CD14-positive monocyte (primary cell): Measurements from ENCODE around the gene INPP4A. TPM values are rescaled to one million over a fixed set of nuclear protein-coding genes. Genes with fewer than 3 reads are reported as not detected.

ENCODE experiments used
- DNase-seq, 3 donors: peaks; one replicate each; pipeline ENCODE4 v3.0.0-alpha.2; 2011 to 2022
- H2AFZ ChIP-seq: 2 replicates; pipeline ENCODE4 v1.6.0; 2012; ENCODE audit warnings: mild to moderate bottlenecking, low read depth, low read length, inconsistent platforms; ENCODE audit not compliant: insufficient read depth, poor library complexity, severe bottlenecking
- H3K27ac ChIP-seq, 2 donors: 1 replicate in 1 of 2; 2 replicates in 1 of 2; pipeline ENCODE4 v1.5.1; 2012 to 2013; ENCODE audit warnings: low read length in 2 of 2, control low read depth in 1 of 2, inconsistent platforms in 1 of 2, low read depth in 1 of 2, mild to moderate bottlenecking in 1 of 2
- H3K27me3 ChIP-seq, 2 donors: one replicate each; pipeline versions ENCODE4 v1.6.0 to v1.6.1; 2011 to 2013; ENCODE audit warnings: low read length in 2 of 2; ENCODE audit not compliant: control insufficient read depth in 2 of 2, insufficient read depth in 2 of 2
- H3K36me3 ChIP-seq, 2 donors: replicated peaks in 1 of 2; 1 replicate in 1 of 2; 2 replicates in 1 of 2; pipeline versions ENCODE4 v1.5.1 to v1.6.1; 2012 to 2013; ENCODE audit warnings: low read length in 2 of 2, control low read depth in 1 of 2, inconsistent platforms in 1 of 2, mild to moderate bottlenecking in 1 of 2; ENCODE audit not compliant: insufficient read depth in 2 of 2, control insufficient read depth in 1 of 2
- H3K4me1 ChIP-seq, 2 donors: 1 replicate in 1 of 2; 2 replicates in 1 of 2; pipeline versions ENCODE4 v1.5.1 to v1.6.1; 2012 to 2013; ENCODE audit warnings: low read length in 2 of 2, control low read depth in 1 of 2, inconsistent platforms in 1 of 2, mild to moderate bottlenecking in 1 of 2, moderate library complexity in 1 of 2; ENCODE audit not compliant: insufficient read depth in 2 of 2, control insufficient read depth in 1 of 2
- H3K4me2 ChIP-seq: replicated peaks from 2 replicates; pipeline ENCODE3; 2012; ENCODE audit warnings: low read length, moderate library complexity, mild to moderate bottlenecking; ENCODE audit not compliant: poor library complexity, severe bottlenecking; ENCODE audit errors: extremely low read depth
- H3K4me3 ChIP-seq, 3 experiments: fragments of 200-600 bp in 1 of 3; sonication (generic) in 1 of 3; replicated peaks in 1 of 3; 1 replicate in 2 of 3; 2 replicates in 1 of 3; pipeline ENCODE4 v1.5.1; 2011 to 2013; ENCODE audit warnings: low read length in 3 of 3, mild to moderate bottlenecking in 3 of 3, control low read depth in 2 of 3, low read depth in 2 of 3, inconsistent platforms in 1 of 3, moderate library complexity in 1 of 3
- H3K79me2 ChIP-seq: 2 replicates; pipeline ENCODE4 v1.6.0; 2012; ENCODE audit warnings: mild to moderate bottlenecking, control low read depth, inconsistent platforms, low read length, moderate library complexity; ENCODE audit not compliant: insufficient read depth
- H3K9ac ChIP-seq: 2 replicates; pipeline ENCODE4 v1.6.0; 2017; ENCODE audit warnings: low read length, mild to moderate bottlenecking; ENCODE audit not compliant: insufficient read depth, poor library complexity, severe bottlenecking
- H3K9me3 ChIP-seq, 2 donors: replicated peaks in 1 of 2; 1 replicate in 1 of 2; 2 replicates in 1 of 2; pipeline versions ENCODE4 v1.5.1 to v1.6.1; 2012 to 2013; ENCODE audit warnings: low read length in 2 of 2, control low read depth in 1 of 2; ENCODE audit not compliant: control insufficient read depth in 1 of 2, insufficient read depth in 1 of 2
- H4K20me1 ChIP-seq: 2 replicates; pipeline ENCODE4 v1.6.0; 2012; ENCODE audit warnings: mild to moderate bottlenecking, low read length, control low read depth, moderate library complexity; ENCODE audit not compliant: insufficient read depth
- H3K27ac Mint-ChIP-seq, 7 donors: one replicate each; pipeline ENCODE4 v1.8.0; 2020; ENCODE audit warnings: mild to moderate bottlenecking in 7 of 7, mixed read lengths in 7 of 7, moderate library complexity in 6 of 7, inconsistent platforms in 2 of 7
- H3K27me3 Mint-ChIP-seq, 3 donors: one replicate each; pipeline ENCODE4 v1.8.0; 2021 to 2022; ENCODE audit warnings: low read depth in 3 of 3, mild to moderate bottlenecking in 3 of 3, mixed read lengths in 3 of 3, moderate library complexity in 3 of 3, inconsistent platforms in 1 of 3
- H3K36me3 Mint-ChIP-seq, 2 donors: one replicate each; pipeline ENCODE4 v1.8.0; 2020; ENCODE audit warnings: mixed read lengths in 2 of 2, inconsistent platforms in 1 of 2, mild to moderate bottlenecking in 1 of 2
- H3K4me1 Mint-ChIP-seq: one replicate; pipeline ENCODE4 v1.8.0; 2020; ENCODE audit warnings: mild to moderate bottlenecking, mixed read lengths
- H3K4me3 Mint-ChIP-seq, 2 donors: one replicate each; pipeline ENCODE4 v1.8.0; 2020; ENCODE audit warnings: mild to moderate bottlenecking in 2 of 2, mixed read lengths in 2 of 2, moderate library complexity in 1 of 2
- H3K9me3 Mint-ChIP-seq, 7 donors: one replicate each; pipeline ENCODE4 v1.8.0; 2020 to 2022; ENCODE audit warnings: mixed read lengths in 7 of 7, mild to moderate bottlenecking in 6 of 7, moderate library complexity in 6 of 7, inconsistent platforms in 2 of 7
- WGBS: methylation state at CpG from one replicate; pipeline ENCODE4 v1.1.5; 2013; ENCODE audit warnings: missing lambda C conversion rate; ENCODE audit not compliant: insufficient coverage; 5-methylcytosine and 5-hydroxymethylcytosine counted together
- intact Hi-C, 2 donors: fragments of 100-400 bp; cut with micrococcal nuclease; formaldehyde crosslinking; loops; one replicate each; pipeline versions ENCODE4 v1.15.0 to v1.15.1; 2023
- polyA plus RNA-seq, 3 donors: library from polyadenylated mRNA; depleted of rRNA in 1 of 3; unstranded in 2 of 3; stranded (reverse) in 1 of 3; fragments of 300-500 nt in 2 of 3; fragments of >200 nt in 1 of 3; fragmentation: Illumina TruSeq in 2 of 3; gene quantifications; 1 replicate in 2 of 3; 2 replicates in 1 of 3; pipeline ENCODE4 v1.2.3, GENCODE V29; 2012 to 2021
- TF ChIP-seq, protein P1 (sequence below): fragments of 200-600 bp; IDR thresholded peaks from one replicate; pipeline ENCODE4 v1.8.0; 2022; ENCODE audit warnings: antibody characterized with exemption, mild to moderate bottlenecking

The INPP4A gene
- polyA plus RNA-seq, 3 donors: 13.7 to 52.4 (median 20.7) TPM

DNA sequence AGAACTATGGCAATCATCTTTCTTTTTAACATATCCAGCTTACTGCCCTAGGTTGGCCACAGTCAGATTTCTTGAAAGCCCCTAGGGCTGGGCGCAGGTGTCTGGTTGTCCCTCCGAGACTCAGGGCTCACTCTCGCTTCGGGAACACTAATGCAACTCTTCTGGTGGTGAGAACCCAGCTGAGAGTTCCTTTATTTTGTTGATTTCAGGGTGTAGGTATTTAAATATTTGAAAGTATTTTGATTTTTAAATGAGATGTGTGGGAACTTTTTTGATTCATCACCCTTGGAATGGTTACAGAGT, 40.7 kb downstream of the INPP4A start:
- peaks cover 67% of the 10 kb centered on the region for H3K4me1 Mint-ChIP-seq
- peaks cover 6 to 10% of the 10 kb centered on the region in 2 donors for H3K36me3 ChIP-seq
- peaks cover 100% of the 10 kb centered on the region for H3K79me2 ChIP-seq
- H2AFZ ChIP-seq: no peak overlapping the region
- H3K27ac Mint-ChIP-seq: no peak overlapping the region
- no peak overlapping the region for H3K4me3 ChIP-seq
- H3K4me3 Mint-ChIP-seq: no peak overlapping the region
- peaks cover 35 to 49% of the 10 kb centered on the region in 2 donors for H3K4me1 ChIP-seq
- no peaks in the 10 kb centered on the region for H3K9me3 ChIP-seq
- intact Hi-C loops: loop anchor here in 1 of 2 donors (5.0 kb wide), 1 partner anchor 38 kb away; no protein-coding TSS in a partner anchor
- H3K9me3 Mint-ChIP-seq: no peaks in the 10 kb centered on the region
- H3K4me2 ChIP-seq: no peak overlapping the region
- H4K20me1 ChIP-seq: peaks cover 96% of the 10 kb centered on the region
- H3K36me3 Mint-ChIP-seq: peaks cover 8 to 13% of the 10 kb centered on the region in 2 donors
- DNase-seq: no peak
- WGBS: 90% methylated on average over 4 of the region's 4 CpGs
- TF ChIP-seq, protein P1, sequence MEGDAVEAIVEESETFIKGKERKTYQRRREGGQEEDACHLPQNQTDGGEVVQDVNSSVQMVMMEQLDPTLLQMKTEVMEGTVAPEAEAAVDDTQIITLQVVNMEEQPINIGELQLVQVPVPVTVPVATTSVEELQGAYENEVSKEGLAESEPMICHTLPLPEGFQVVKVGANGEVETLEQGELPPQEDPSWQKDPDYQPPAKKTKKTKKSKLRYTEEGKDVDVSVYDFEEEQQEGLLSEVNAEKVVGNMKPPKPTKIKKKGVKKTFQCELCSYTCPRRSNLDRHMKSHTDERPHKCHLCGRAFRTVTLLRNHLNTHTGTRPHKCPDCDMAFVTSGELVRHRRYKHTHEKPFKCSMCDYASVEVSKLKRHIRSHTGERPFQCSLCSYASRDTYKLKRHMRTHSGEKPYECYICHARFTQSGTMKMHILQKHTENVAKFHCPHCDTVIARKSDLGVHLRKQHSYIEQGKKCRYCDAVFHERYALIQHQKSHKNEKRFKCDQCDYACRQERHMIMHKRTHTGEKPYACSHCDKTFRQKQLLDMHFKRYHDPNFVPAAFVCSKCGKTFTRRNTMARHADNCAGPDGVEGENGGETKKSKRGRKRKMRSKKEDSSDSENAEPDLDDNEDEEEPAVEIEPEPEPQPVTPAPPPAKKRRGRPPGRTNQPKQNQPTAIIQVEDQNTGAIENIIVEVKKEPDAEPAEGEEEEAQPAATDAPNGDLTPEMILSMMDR: no peak
- H3K9ac ChIP-seq: no peak overlapping the region
- peaks cover 0 to 4% (median 0%) of the 10 kb centered on the region in 3 donors for H3K27me3 Mint-ChIP-seq
- no peak overlapping the region for H3K27ac ChIP-seq
- no peaks in the 10 kb centered on the region for H3K27me3 ChIP-seq

DNA sequence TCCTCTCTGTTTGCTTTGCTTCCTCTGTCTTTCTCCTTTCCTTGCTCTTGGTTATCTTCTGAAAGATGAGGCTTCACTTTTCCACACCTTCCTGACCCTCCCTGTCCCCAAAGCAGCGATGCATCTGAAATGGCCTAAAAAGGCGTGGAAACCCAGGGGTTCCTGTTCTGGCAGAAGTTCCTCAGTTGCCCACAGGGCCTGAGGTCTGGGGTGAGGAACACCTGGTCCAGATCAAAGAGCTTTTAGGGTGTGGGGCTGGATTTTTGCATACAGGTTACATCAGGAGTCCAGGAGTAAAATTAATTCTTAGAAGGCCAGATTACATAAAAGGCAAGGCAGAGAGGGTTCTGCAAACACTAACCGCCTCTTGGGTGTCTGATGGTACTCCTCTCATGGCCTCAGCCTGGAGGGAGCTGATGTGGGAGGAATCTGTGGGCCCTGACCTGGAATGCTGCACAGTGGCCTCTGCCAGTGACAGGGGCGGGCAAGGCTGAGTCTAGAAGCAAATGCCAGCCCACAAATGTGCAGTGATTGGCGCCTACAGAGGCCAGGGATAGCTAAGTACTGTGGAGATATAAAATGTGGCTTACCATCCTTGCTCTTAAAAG, 41.8 kb downstream of the INPP4A start:
- peak overlapping the region in 4 of 7 donors; percentile 47 to 68 (median 62) for H3K27ac Mint-ChIP-seq
- Histone ChIP-seq H3K27me3 (no peaks in the 10 kb centered on the region), H3K9ac (no peak overlapping the region), H3K4me3 (no peak overlapping the region), H3K4me1 (peaks cover 35 to 49% of the 10 kb centered on the region in 2 donors), H2AFZ (no peak overlapping the region), H3K36me3 (peaks cover 12 to 13% of the 10 kb centered on the region in 2 donors), H4K20me1 (peaks cover 96% of the 10 kb centered on the region), H3K9me3 (no peaks in the 10 kb centered on the region), H3K79me2 (peaks cover 100% of the 10 kb centered on the region), H3K27ac (peak overlapping the region in 1 of 2 donors; percentile 29), H3K4me2 (no peak overlapping the region)
- H3K4me1 Mint-ChIP-seq: peaks cover 70% of the 10 kb centered on the region
- H3K4me3 Mint-ChIP-seq: no peak overlapping the region
- H3K27me3 Mint-ChIP-seq: peaks cover 0 to 4% (median 0%) of the 10 kb centered on the region in 3 donors
- H3K36me3 Mint-ChIP-seq: peaks cover 12 to 17% of the 10 kb centered on the region in 2 donors
- TF ChIP-seq, protein P1: no peak
- H3K9me3 Mint-ChIP-seq: peaks cover 0 to 2% (median 0%) of the 10 kb centered on the region in 7 donors
- WGBS: 82% methylated on average over 4 of the region's 5 CpGs
- no peak for DNase-seq
- intact Hi-C loops: loop anchor here in 1 of 2 donors (5.0 kb wide), 1 partner anchor 39 kb away; no protein-coding TSS in a partner anchor
